GM12864 (cell line): Measurements from ENCODE around the gene SFTA2.

Source experiments
- DNase-seq: peaks from one replicate; pipeline ENCODE4 v3.0.0-alpha.2; 2011; ENCODE audit warnings: low read depth
- H3K4me3 ChIP-seq: 2 replicates; pipeline ENCODE4 v1.5.1; 2011; ENCODE audit warnings: mild to moderate bottlenecking, low read depth, low read length, control low read depth
- TF ChIP-seq, protein P1 (sequence below): IDR thresholded peaks from 2 replicates; pipeline ENCODE4 v1.5.1; 2011; ENCODE audit warnings: low read depth, mild to moderate bottlenecking, moderate library complexity, low read length, control low read depth, inconsistent platforms; ENCODE audit errors: missing control alignments

SFTA2 gene

GRCh38 chr6:30890646-30891449, 41.1 kb downstream of the SFTA2 start:
- no peak for DNase-seq
- no peak overlapping the region for H3K4me3 ChIP-seq
- TF ChIP-seq, protein P1, sequence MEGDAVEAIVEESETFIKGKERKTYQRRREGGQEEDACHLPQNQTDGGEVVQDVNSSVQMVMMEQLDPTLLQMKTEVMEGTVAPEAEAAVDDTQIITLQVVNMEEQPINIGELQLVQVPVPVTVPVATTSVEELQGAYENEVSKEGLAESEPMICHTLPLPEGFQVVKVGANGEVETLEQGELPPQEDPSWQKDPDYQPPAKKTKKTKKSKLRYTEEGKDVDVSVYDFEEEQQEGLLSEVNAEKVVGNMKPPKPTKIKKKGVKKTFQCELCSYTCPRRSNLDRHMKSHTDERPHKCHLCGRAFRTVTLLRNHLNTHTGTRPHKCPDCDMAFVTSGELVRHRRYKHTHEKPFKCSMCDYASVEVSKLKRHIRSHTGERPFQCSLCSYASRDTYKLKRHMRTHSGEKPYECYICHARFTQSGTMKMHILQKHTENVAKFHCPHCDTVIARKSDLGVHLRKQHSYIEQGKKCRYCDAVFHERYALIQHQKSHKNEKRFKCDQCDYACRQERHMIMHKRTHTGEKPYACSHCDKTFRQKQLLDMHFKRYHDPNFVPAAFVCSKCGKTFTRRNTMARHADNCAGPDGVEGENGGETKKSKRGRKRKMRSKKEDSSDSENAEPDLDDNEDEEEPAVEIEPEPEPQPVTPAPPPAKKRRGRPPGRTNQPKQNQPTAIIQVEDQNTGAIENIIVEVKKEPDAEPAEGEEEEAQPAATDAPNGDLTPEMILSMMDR: no peak

GRCh38 chr6:30889921-30890645, 41.9 kb downstream of the SFTA2 start:
- no peak for DNase-seq
- TF ChIP-seq, protein P1: no peak

GRCh38 chr6:30889496-30889885, 42.5 kb downstream of the SFTA2 start:
- TF ChIP-seq, protein P1: no peak
- no peak for DNase-seq

More at GRCh38 chr6:30889921-30890645, 41.9 kb downstream of the SFTA2 start:
- H3K4me3 ChIP-seq: no peak overlapping the region

GRCh38 chr6:30888816-30889495, 43.0 kb downstream of the SFTA2 start:
- TF ChIP-seq, protein P1: no peak
- no peak overlapping the region for H3K4me3 ChIP-seq
- DNase-seq: no peak

More at GRCh38 chr6:30889496-30889885, 42.5 kb downstream of the SFTA2 start:
- no peak overlapping the region for H3K4me3 ChIP-seq

DNA sequence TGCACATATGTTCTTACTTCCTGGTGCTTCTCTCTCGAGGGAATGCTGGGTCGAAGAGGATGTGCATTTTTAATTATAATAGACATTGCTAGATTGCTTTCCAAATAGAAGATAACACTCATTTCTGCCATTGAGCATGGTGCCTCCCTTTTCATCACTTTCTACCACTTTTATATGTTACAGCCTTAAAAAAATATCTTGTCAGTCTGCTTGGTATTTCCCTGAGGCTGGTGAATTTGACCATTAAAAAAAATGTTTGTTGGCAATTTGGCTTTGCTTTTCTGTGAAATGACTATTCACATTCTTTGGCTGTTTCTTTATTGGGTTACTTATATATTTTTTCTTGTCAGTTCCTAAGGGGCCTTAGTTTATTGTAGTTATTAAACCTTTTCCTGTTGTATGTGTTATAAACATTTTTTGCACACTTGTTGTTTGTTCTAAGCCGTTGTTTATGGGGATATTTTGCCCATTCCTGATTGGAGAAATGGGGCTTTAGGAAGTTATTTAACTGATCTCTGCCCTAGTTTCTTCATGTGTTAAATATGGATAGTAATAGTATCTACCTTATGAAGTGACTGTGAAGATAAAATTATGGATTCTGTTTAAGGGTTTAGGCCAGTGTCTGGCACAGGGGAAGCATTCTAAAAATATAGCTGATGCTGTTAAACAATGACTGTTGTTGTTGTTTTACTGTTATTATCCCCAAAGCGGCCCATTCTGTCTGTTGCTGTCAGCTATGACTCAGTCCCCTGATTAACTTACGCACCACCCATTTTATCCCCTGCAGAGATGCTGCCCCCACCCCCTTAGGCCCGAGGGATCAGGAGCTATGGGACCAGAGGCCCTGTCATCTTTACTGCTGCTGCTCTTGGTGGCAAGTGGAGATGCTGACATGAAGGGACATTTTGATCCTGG, 43.8 kb downstream of the SFTA2 start:
- no peak overlapping the region for H3K4me3 ChIP-seq
- TF ChIP-seq, protein P1: no peak
- DNase-seq: no peak

GRCh38 chr6:30886897-30887255, 45.1 kb downstream of the SFTA2 start:
- H3K4me3 ChIP-seq: no peak overlapping the region
- TF ChIP-seq, protein P1: no peak
- DNase-seq: no peak
